LNCAP (cell line): ENCODE data around the gene MORC1.

Experiments
- CTCF ChIP-seq: fragments of 450-650 bp; IDR thresholded peaks from 2 replicates; pipeline ENCODE4 v1.5.1; 2017; ENCODE audit warnings: mild to moderate bottlenecking

Gene MORC1

DNA sequence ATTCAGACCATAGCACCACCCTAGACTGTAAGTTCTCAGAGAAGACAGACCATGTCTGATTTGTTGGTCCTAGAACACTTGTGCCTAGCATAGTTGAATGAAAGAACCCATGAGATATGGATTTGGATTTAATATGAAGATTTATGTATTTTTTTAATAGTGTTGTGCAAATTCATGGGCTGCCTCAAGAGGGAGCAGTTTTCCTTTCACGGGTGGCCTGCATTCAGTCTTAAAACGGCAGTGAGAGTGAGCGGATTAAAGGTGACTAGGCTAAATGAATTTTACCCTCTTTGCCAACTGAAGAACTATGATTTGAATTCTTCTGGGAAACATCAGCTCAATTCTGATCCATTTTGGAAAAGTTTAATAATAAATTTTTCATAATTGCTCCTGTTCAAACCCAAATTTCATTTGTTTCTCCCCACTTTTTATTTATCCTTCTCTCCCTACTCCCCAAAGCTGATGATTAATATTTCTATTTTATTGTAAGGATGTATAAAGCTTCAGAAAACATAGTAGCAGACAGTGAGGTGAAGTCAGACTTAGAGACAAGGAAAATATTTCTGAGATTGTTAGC is 67.3 kb downstream of the MORC1 start:
- peak; percentile 79 for TF ChIP-seq CTCF

DNA sequence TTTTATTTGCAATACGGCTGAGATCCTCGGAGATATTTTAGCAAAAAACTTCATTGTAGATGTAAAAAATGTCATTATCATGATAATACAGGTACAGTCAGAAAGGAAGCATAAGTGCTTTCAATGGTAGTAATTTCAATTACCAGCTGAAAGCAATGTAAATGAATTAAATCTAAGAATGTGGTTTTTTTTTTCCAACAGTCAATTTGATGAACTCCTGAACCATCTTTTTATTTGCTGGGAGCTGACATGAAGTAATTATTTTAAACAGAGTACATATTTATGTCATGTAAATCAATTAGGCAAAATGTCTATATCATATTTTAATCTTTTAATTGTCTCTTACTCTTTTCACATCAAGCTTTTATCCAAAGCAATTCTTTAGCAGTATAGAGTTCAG is 70.6 kb downstream of the MORC1 start:
- TF ChIP-seq CTCF = no peak

DNA sequence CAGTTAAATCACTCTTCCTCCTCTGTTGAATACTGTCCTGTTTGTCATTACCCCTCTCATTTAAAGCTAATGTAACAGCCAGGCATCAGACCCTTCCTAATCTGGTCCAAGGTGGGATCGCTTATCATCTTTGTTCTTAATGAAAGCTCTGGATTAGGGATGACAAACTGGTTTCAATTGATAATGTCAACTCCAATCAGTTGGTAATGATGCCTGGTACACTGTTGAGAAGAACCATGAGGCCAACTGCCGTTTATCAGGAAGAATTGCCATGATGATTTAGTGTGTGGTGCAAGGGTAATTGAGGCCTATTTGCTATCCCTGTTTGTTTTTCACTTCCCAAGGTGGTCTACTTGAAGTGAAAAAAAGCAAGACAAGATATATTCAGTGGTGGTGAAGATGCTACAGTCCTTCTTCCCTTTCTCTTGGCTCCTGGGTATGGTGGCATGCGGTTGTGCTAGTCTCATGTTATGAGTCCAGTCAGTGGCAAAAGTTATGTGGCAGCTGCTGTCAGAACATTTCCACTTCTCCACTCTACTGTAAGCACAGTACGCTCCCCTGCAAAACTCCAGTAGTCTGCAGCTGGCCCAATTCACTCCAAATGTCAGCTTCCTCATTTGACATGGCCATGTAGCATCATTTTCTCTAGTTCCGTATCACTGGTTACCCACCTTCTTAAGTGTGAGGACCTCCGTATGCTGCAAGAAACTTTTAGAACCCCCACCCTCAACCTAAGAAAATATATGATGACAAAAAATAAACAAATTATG is 72.5 kb downstream of the MORC1 start:
- TF ChIP-seq CTCF = no peak

GRCh38 chr3:109035082-109035481 is 82.9 kb downstream of the MORC1 start:
- no peak for TF ChIP-seq CTCF

DNA sequence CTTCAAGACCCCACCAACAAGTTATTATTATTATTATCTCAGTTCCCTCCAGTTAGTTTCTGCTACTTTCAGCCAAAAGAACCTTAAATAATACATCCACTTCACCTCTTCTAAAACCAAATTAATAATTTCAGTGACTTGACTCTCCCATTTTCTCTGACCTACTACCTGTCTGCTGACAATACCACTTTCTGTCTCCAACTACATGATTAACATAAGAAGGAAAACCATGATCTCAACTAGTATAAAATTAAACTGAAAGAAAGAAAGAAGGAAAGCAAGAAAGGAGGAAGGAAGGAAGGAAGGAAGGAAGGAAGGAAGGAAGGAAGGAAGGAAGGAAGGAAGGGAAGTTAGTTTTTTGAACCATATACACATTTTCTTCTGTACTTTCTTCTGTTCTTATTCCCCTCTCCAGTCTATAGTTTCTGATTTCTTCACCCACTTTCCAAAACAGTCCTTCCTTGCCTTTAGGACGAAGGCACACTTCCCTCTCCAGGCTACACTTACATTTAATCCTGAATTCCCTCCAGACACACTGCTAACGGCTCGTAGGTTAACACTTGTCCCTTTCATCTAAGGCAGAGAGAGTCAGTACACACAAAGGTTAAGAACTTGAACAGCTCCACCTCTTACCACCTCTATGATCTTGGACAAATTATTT is 84.8 kb downstream of the MORC1 start:
- no peak for TF ChIP-seq CTCF

DNA sequence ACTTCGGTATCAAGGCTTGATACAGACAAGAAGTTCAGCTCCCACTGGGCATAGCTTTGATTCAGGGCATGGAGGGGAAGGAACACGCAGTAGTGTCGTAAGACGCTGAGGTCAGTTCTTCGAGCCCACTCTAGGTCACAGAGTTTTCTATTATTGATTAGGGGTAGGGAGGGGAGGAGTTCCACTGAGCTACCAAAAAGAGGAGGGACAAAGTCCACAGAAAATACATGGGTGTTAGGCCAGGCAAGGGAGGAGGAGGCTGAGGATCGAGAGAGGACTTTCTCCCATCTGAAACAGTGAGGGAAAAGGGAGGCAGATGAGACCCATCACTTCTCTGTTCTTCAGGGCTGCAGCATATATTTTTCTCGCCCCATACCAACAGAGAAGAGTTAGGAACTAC is 89.2 kb downstream of the MORC1 start:
- no peak for TF ChIP-seq CTCF

- no peak for TF ChIP-seq CTCF
These were observed 91.1 kb downstream of the MORC1 start for GRCh38 chr3:109026821-109027220.
